Colonic mucosa (tissue), 4 donors: ENCODE results near the gene OSBP2. TPM values are rescaled to one million over a fixed set of nuclear protein-coding genes. Genes with fewer than 3 reads are reported as not detected.

Experiments
- DNase-seq: peaks from one replicate; pipeline ENCODE4 v3.0.0-alpha.2; 2020
- H3K27ac ChIP-seq: fragments of 200-600 bp; one replicate; pipeline ENCODE4 v1.8.0; 2021
- H3K27me3 ChIP-seq: fragments of 200-600 bp; one replicate; pipeline ENCODE4 v1.8.0; 2021
- H3K36me3 ChIP-seq: fragments of 200-600 bp; one replicate; pipeline ENCODE4 v1.8.0; 2021
- H3K4me1 ChIP-seq: fragments of 200-600 bp; one replicate; pipeline ENCODE4 v1.8.0; 2021; ENCODE audit warnings: mild to moderate bottlenecking
- H3K4me3 ChIP-seq: fragments of 200-600 bp; one replicate; pipeline ENCODE4 v1.8.0; 2021
- H3K9ac ChIP-seq, 2 donors: one replicate each; pipeline ENCODE4 v1.7.0; 2013; ENCODE audit warnings: control low read depth in 2 of 2, low read depth in 2 of 2, low read length in 2 of 2
- H3K9me3 ChIP-seq: fragments of 200-600 bp; one replicate; pipeline ENCODE4 v1.8.0; 2021
- CTCF ChIP-seq: fragments of 200-600 bp; IDR thresholded peaks from one replicate; pipeline ENCODE4 v1.8.0; 2022; ENCODE audit warnings: antibody characterized with exemption, mild to moderate bottlenecking
- intact Hi-C: fragments of 100-400 bp; cut with DNase I; formaldehyde crosslinking; loops from one replicate; pipeline ENCODE4 v1.14.1; 2022
- total RNA-seq, 2 donors: library from RNA; stranded (reverse); fragmentation: NEBNext Ultra II Directional in 1 of 2; extraction: Animal tissue kit (Norgen Biotek cat#: 25700) in 1 of 2; gene quantifications; one replicate each; pipeline ENCODE4 v1.2.1, GENCODE V29; 2021
- donor health status: healthy.
- donor health status: DM: no; HTN: no; CAD: no.
- donor health status: DM: no; HTN: no; CAD: no.

OSBP2 gene
- total RNA-seq, 2 donors from 2014 or later: 3.2 to 4.3 TPM

- peak; percentile 97 for DNase-seq
- peak; percentile 42 for TF ChIP-seq CTCF
- H3K27me3 ChIP-seq: no peaks in the 10 kb centered on the region
- H3K9me3 ChIP-seq: no peaks in the 10 kb centered on the region
- intact Hi-C loops: no loop called here
- peak within 1 kb of the TSS; percentile 90 for H3K27ac ChIP-seq
- H3K4me3 ChIP-seq: peak within 1 kb of the TSS; percentile 69
- H3K9ac ChIP-seq: peak within 1 kb of the TSS; percentile 79 to 83
- no peaks in the 10 kb centered on the region for H3K36me3 ChIP-seq
- no peaks in the 10 kb centered on the region for H3K4me1 ChIP-seq
Observed at GRCh38 chr22:30667494-30668385, 26.9 kb upstream of the OSBP2 start, which contains the start of gene DUSP18. Gene DUSP18, minus strand, starts transcription at chr22:30667875. Its CDS starts 3,872 bp downstream, at chr22:30664003.

GRCh38 chr22:30668386-30668710 is 26.3 kb upstream of the OSBP2 start:
- TF ChIP-seq CTCF: no peak
- intact Hi-C loops: no loop called here
- Histone ChIP-seq H3K9me3 (no peaks in the 10 kb centered on the region), H3K9ac (peak overlapping the region; percentile 78 to 79), H3K27ac (peak overlapping the region; percentile 90), H3K36me3 (no peaks in the 10 kb centered on the region), H3K4me1 (no peaks in the 10 kb centered on the region), H3K4me3 (peak overlapping the region; percentile 69), H3K27me3 (no peaks in the 10 kb centered on the region)
- DNase-seq: no peak

GRCh38 chr22:30671071-30671470 is 23.6 kb upstream of the OSBP2 start:
- Histone ChIP-seq H3K27ac (no peak overlapping the region), H3K4me1 (no peaks in the 10 kb centered on the region), H3K36me3 (no peaks in the 10 kb centered on the region), H3K4me3 (no peak overlapping the region), H3K27me3 (no peaks in the 10 kb centered on the region), H3K9me3 (no peaks in the 10 kb centered on the region), H3K9ac (no peak overlapping the region)
- intact Hi-C loops: no loop called here
- no peak for DNase-seq
- no peak for TF ChIP-seq CTCF

- no peak for DNase-seq
- no peaks in the 10 kb centered on the region for H3K36me3 ChIP-seq
- no peak for TF ChIP-seq CTCF
- no peak overlapping the region for H3K27ac ChIP-seq
- no peak overlapping the region for H3K4me3 ChIP-seq
- intact Hi-C loops: no loop called here
- no peaks in the 10 kb centered on the region for H3K4me1 ChIP-seq
- no peaks in the 10 kb centered on the region for H3K27me3 ChIP-seq
- H3K9me3 ChIP-seq: no peaks in the 10 kb centered on the region
- H3K9ac ChIP-seq: no peak overlapping the region
Observed at GRCh38 chr22:30673136-30673535, 21.5 kb upstream of the OSBP2 start.

- intact Hi-C loops: no loop called here
- DNase-seq: no peak
- H3K9ac ChIP-seq: no peak overlapping the region
- H3K36me3 ChIP-seq: no peaks in the 10 kb centered on the region
- no peak overlapping the region for H3K4me3 ChIP-seq
- no peak overlapping the region for H3K27ac ChIP-seq
- TF ChIP-seq CTCF: no peak
- H3K27me3 ChIP-seq: no peaks in the 10 kb centered on the region
- no peaks in the 10 kb centered on the region for H3K9me3 ChIP-seq
- H3K4me1 ChIP-seq: no peaks in the 10 kb centered on the region
Observed at GRCh38 chr22:30674482-30674881, 20.2 kb upstream of the OSBP2 start.
